ENCODE measurements around the gene NLE1.

- TF ChIP-seq SREBF2 (IDR thresholded peaks at IDR 0.05) (no peak), CTCF (IDR thresholded peaks at IDR 0.05) (no peak), TP53 (CRISPR knock-in tag; IDR thresholded peaks at IDR 0.05) (no peak), RAD21 (conservative IDR thresholded peaks at IDR 0.05 in 1 of 2, IDR thresholded peaks at IDR 0.05 in 1 of 2) (no peak), EHMT2 (IDR thresholded peaks at IDR 0.05; ENCODE audit: low read depth) (no peak), RCOR1 (IDR thresholded peaks at IDR 0.05; ENCODE audit: low read depth, low read length) (no peak), MAX (IDR thresholded peaks at IDR 0.05) (no peak), REST (IDR thresholded peaks at IDR 0.05) (no peak)
Measured at GRCh38 chr17:35129973-35130351, 12.1 kb downstream of the NLE1 start.
